GM18505 (cell line): ENCODE measurements around the gene SLC2A9.
"Not testable (repeated sequence)": the region's sequence is repeated elsewhere in the genome, so short reads cannot be mapped to it uniquely, and the experiment has no call there.

ENCODE experiments used
- ATAC-seq: cut with Tn5 transposase; IDR thresholded peaks from one replicate; pipeline ENCODE4 v1.9.1; 2021; ENCODE audit not compliant: unreplicated experiment
- POLR2A ChIP-seq: IDR thresholded peaks from 4 replicates; pipeline ENCODE4 v1.6.1; 2011; ENCODE audit warnings: borderline replicate concordance; ENCODE audit not compliant: insufficient read depth, insufficient read length; ENCODE audit errors: extremely low read depth

Gene SLC2A9

DNA sequence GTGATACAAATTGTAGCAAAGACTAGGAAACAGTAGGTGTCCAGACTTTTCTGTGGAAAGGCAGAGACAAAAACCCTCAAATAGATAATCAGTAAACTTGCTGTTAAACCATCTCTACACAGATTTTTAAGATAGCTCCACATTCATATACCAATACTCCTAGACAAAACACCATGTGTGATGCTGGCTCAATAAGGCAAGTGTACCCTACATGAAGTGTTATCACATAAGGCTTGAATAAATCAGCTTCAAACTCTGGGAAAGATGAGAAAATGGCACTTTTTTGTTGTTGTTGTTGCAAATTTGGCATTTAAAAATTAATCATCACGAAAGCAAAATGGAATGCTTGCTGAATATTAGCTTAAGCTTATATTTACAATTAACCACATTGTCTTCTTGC, 194.7 kb downstream of the SLC2A9 start:
- no peak for TF ChIP-seq POLR2A
- no peak for ATAC-seq

GRCh38 chr4:9825049-9825448, 196.2 kb downstream of the SLC2A9 start:
- TF ChIP-seq POLR2A, result no peak
- ATAC-seq, result no peak

GRCh38 chr4:9820343-9820742, 201.0 kb downstream of the SLC2A9 start:
- ATAC-seq, result no peak
- no peak for TF ChIP-seq POLR2A

- TF ChIP-seq POLR2A, result no peak
- ATAC-seq, result no peak
Measured at GRCh38 chr4:9816285-9816684, 205.0 kb downstream of the SLC2A9 start.

GRCh38 chr4:9812501-9813340, 208.6 kb downstream of the SLC2A9 start:
- TF ChIP-seq POLR2A, result no peak
- peak; percentile 85 for ATAC-seq

- no peak for ATAC-seq
- TF ChIP-seq POLR2A, result no peak
Measured at GRCh38 chr4:9811806-9812205, 209.5 kb downstream of the SLC2A9 start.

DNA sequence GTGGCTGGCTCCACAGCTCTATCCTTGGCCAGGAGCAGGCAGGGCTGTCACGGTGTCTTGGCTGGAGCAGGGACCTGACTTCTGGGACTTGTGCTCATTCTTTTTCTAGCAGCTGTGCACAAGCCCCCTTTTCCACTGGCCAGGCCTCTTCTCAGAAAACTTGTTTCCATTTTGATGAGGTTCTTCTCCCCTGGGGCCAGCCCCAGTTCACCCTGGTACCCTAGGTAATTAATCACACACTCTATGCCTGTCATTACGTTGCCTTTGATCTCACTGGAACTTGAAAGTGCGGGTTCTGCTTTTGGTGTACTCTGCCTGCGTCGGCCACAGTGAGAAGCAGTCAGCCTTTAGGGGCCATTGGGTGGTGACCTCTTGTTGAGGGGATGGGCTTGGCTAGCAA, 213.2 kb downstream of the SLC2A9 start:
- TF ChIP-seq POLR2A, result no peak
- no peak for ATAC-seq

DNA sequence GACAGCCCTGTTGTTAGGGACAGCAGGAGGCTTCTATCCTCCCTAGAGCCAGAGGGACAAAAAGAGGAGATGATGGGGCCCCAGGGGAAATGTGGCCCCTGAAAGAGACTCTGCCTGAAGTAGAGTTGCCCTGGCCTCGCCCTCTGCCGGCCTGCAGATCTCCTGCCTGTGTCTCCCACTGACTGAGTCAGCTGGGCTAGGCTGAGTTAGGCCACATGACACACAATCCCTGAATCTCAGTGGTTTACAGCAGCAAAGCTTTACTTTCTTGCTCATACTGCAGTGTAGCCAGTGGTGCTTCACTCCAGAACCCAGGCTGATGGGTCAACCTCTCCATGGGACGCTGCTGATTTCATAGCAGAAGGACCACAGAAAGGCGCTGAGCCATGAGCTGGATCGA, 216.4 kb downstream of the SLC2A9 start:
- ATAC-seq, result no peak
- no peak for TF ChIP-seq POLR2A

DNA sequence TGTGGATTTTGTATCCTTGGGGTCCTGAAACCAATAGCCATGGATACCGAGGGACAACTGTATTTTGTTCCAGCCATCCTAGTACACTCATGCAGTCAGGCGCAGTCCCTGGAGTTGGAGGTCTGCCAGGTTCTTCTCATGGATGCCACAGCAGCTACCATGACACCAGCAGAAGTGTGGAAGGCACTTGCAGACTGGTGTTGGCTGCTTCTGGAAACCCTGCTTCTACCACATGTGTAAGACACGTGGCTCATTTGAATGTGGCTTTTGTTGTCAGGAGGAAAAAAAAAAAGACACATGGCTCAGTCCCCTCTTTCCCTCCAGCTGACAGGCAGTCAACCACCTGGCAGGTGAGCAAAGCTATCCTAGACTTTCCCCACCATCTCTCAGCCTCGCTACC, 220.4 kb downstream of the SLC2A9 start:
- no peak for TF ChIP-seq POLR2A
- no peak for ATAC-seq

- ATAC-seq, result not testable (repeated sequence)
Measured at GRCh38 chr4:9796641-9797040, 224.7 kb downstream of the SLC2A9 start.

- no peak for TF ChIP-seq POLR2A
- no peak for ATAC-seq
Measured at GRCh38 chr4:9792381-9792780, 228.9 kb downstream of the SLC2A9 start.

DNA sequence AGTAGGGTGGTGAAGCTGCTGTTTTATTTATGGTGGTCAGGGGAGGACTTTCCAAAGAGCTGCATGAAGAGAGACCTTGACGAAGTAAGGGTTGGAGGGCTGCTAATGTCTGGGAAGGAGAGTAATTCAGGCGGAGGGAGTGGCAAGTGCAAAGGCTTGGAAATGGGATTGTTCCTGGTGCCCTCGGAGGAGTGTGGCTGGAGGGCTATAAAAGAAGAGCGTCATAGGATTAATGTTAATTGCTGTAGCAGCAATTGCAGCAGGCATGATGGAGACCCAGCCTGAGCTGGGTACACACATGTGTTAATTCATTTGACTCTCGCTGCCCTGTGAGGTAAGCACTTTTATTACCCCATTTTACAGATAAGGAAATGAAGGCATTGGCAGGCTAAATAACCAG, 235.4 kb downstream of the SLC2A9 start:
- ATAC-seq, result not testable (repeated sequence)

DNA sequence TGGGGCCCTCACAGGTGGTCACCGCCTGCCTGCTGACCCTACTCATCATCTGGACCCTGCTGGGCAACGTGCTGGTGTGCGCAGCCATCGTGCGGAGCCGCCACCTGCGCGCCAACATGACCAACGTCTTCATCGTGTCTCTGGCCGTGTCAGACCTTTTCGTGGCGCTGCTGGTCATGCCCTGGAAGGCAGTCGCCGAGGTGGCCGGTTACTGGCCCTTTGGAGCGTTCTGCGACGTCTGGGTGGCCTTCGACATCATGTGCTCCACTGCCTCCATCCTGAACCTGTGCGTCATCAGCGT, 239.2 kb downstream of the SLC2A9 start:
- no peak for TF ChIP-seq POLR2A
- ATAC-seq, result no peak

DNA sequence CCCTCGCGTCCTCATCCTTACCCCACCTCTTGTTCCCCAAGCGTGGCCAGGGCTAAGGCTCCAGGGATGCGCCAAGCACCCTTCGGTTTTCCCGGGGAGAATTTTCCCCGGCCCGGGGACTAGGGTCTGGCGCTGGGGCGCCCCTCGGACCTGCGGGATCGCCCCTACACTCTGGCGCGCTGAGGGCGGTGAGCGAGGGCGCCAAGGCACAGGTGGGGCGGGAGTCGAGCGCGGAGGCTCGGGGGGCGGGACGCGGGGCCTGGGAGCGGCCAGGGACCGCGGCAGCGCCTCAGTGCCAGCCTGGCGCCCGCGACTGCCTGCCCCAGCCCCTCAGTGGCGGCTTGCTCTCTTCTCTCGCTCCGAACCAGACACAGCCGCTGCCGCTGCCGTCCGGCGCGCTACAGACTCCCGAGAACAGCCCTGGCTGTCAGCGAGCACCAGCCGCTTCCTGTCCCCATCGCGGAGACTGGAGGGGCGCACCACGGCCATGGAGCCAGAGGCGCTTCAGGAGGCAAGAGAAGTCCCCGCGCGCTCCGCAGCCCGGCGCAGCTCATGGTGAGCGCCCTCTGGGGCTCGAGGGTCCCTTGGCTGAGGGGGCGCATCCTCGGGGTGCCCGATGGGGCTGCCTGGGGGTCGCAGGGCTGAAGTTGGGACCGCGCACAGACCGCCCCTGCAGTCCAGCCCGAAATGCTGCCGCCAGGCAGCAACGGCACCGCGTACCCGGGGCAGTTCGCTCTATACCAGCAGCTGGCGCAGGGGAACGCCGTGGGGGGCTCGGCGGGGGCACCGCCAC, 239.8 kb downstream of the SLC2A9 start, which contains the start of gene DRD5:
DRD5 (plus strand) TSS at position 292 of the 793 bp plus-strand sequence; CDS start at position 688, 396 bp downstream.
- no peak for TF ChIP-seq POLR2A
- no peak for ATAC-seq
